Keratinocyte (primary cell): Measurements from ENCODE around the gene CORO1C. TPM values are rescaled to one million over a fixed set of nuclear protein-coding genes. Genes with fewer than 3 reads are reported as not detected.

Experiments
- DNase-seq: peaks from one replicate; pipeline ENCODE4 v3.0.0-alpha.2; 2011; ENCODE audit warnings: low read depth, missing footprints, low spot score
- FAIRE-seq: peaks from 2 replicates; lab custom pipeline; 2011; peaks lifted over from hg19 to GRCh38; lab: Jason Lieb, UNC
- H2AFZ ChIP-seq: 2 replicates; pipeline ENCODE4 v1.6.0; 2012; ENCODE audit warnings: low read length, control low read depth, inconsistent platforms; ENCODE audit not compliant: control insufficient read depth
- H3K27ac ChIP-seq: 2 replicates; pipeline ENCODE4 v1.5.1; 2011; ENCODE audit warnings: low read length; ENCODE audit not compliant: control insufficient read depth, insufficient read depth
- H3K27me3 ChIP-seq: 3 replicates; pipeline ENCODE4 v1.6.0; 2011; ENCODE audit warnings: low read length; ENCODE audit not compliant: control insufficient read depth, insufficient read depth; ENCODE audit errors: extremely low read depth
- H3K36me3 ChIP-seq, 2 experiments: 2 replicates in 1 of 2; 3 replicates in 1 of 2; pipeline ENCODE4 v1.5.1; 2011; ENCODE audit warnings: low read length in 2 of 2, mild to moderate bottlenecking in 1 of 2; ENCODE audit not compliant: control insufficient read depth in 2 of 2, insufficient read depth in 2 of 2; ENCODE audit errors: extremely low read depth in 1 of 2
- H3K4me1 ChIP-seq: 3 replicates; pipeline ENCODE4 v1.5.1; 2011; ENCODE audit warnings: low read length; ENCODE audit not compliant: control insufficient read depth, insufficient read depth; ENCODE audit errors: extremely low read depth
- H3K4me2 ChIP-seq: 3 replicates; pipeline ENCODE4 v1.6.0; 2011; ENCODE audit warnings: low read depth, low read length; ENCODE audit not compliant: control insufficient read depth, insufficient read depth; ENCODE audit errors: extremely low read depth
- H3K4me3 ChIP-seq, 3 experiments: fragments of 200-600 bp in 1 of 3; sonication (generic) in 1 of 3; 2 replicates in 2 of 3; 3 replicates in 1 of 3; pipeline ENCODE4 v1.5.1; 2011 to 2016; ENCODE audit warnings: low read length in 3 of 3, mild to moderate bottlenecking in 3 of 3, control low read depth in 2 of 3, inconsistent platforms in 1 of 3, low read depth in 1 of 3, mixed read lengths in 1 of 3, mixed run types in 1 of 3, moderate library complexity in 1 of 3; ENCODE audit not compliant: control insufficient read depth in 2 of 3, insufficient read depth in 2 of 3; ENCODE audit errors: extremely low read depth in 1 of 3
- H3K79me2 ChIP-seq: 2 replicates; pipeline ENCODE4 v1.6.0; 2012; ENCODE audit warnings: low read length; ENCODE audit not compliant: control insufficient read depth, insufficient read depth
- H3K9ac ChIP-seq: 3 replicates; pipeline ENCODE4 v1.6.0; 2011; ENCODE audit warnings: low read length; ENCODE audit not compliant: control insufficient read depth, insufficient read depth; ENCODE audit errors: extremely low read depth
- H3K9me1 ChIP-seq: 3 replicates; pipeline ENCODE4 v1.6.0; 2011; ENCODE audit warnings: low read length; ENCODE audit not compliant: control insufficient read depth, insufficient read depth; ENCODE audit errors: extremely low read depth
- H3K9me3 ChIP-seq: 2 replicates; pipeline ENCODE4 v1.5.1; 2012; ENCODE audit warnings: low read depth, low read length; ENCODE audit not compliant: control insufficient read depth
- H4K20me1 ChIP-seq: 3 replicates; pipeline ENCODE4 v1.6.0; 2011; ENCODE audit warnings: low read length; ENCODE audit not compliant: control insufficient read depth, insufficient read depth; ENCODE audit errors: extremely low read depth
- EZH2 ChIP-seq: IDR thresholded peaks from one replicate; pipeline ENCODE4 v1.6.1; 2012; ENCODE audit warnings: inconsistent platforms, mild to moderate bottlenecking, low read length, moderate library complexity
- dilution Hi-C: fragments of 300-500 bp; cut with MboI; formaldehyde crosslinking; loops from one replicate; pipeline ENCODE4 v1.7.0; 2020; ENCODE audit warnings: low sequenced_read_pairs; ENCODE audit not compliant: extremely low pct_ligation_motif_present
- polyA plus RNA-seq, 5 experiments: library from polyadenylated mRNA; depleted of rRNA in 3 of 5; stranded (reverse) in 3 of 5; stranded (forward) in 1 of 5; unstranded in 1 of 5; fragments of >200 nt; gene quantifications; 1 replicate in 1 of 5; 2 replicates in 3 of 5; 3 replicates in 1 of 5; pipeline versions ENCODE4 v1.2.1 to v1.2.3, GENCODE V29; 2011 to 2012; ENCODE audit warnings: missing spikeins in 2 of 5, low read depth in 1 of 5, low replicate concordance in 1 of 5
- TF ChIP-seq, protein P1 (sequence below), 3 experiments: IDR thresholded peaks in 1 of 3; conservative IDR thresholded peaks in 1 of 3; optimal IDR thresholded peaks in 1 of 3; 2 replicates in 2 of 3; 3 replicates in 1 of 3; pipeline versions ENCODE3 to v1.5.1; 2011; ENCODE audit warnings: low read length in 3 of 3, mild to moderate bottlenecking in 3 of 3, moderate library complexity in 2 of 3, control low read depth in 1 of 3, inconsistent platforms in 1 of 3; ENCODE audit not compliant: insufficient read depth in 2 of 3; ENCODE audit errors: extremely low read depth in 1 of 3

Gene CORO1C
- polyA plus RNA-seq, 1 donor (not counting 4 experiments of a cell fraction or from before 2014, with no cell fraction given) = 283 TPM

DNA sequence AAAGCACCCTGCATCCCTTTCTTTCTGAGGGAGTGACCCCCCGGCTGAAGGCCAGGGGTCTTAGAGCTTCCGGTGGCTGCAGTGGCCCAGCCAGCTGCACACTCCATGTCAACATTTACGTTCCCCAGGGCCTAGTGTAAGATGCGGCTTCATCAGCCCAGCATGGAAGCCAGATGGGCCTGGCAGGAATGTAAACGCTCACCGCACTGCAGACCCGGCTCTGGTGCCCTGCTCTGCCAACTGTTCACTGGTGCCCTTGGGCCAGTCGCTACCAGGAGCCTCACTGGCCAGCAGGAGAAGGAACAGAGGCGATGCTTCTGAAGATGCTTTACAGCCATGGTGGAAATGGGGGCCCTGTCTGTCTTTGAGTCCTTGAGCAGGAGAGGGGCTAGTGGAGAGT is 124.8 kb downstream of the CORO1C start:
- dilution Hi-C loops = no loop called here
- H3K4me3 ChIP-seq = no peak overlapping the region
- H3K27me3 ChIP-seq = peaks cover 10% of the 10 kb centered on the region
- H3K9me3 ChIP-seq = no peaks in the 10 kb centered on the region
- H3K4me2 ChIP-seq = no peak overlapping the region
- no peaks in the 10 kb centered on the region for H3K9me1 ChIP-seq
- no peaks in the 10 kb centered on the region for H3K79me2 ChIP-seq
- TF ChIP-seq, protein P1, sequence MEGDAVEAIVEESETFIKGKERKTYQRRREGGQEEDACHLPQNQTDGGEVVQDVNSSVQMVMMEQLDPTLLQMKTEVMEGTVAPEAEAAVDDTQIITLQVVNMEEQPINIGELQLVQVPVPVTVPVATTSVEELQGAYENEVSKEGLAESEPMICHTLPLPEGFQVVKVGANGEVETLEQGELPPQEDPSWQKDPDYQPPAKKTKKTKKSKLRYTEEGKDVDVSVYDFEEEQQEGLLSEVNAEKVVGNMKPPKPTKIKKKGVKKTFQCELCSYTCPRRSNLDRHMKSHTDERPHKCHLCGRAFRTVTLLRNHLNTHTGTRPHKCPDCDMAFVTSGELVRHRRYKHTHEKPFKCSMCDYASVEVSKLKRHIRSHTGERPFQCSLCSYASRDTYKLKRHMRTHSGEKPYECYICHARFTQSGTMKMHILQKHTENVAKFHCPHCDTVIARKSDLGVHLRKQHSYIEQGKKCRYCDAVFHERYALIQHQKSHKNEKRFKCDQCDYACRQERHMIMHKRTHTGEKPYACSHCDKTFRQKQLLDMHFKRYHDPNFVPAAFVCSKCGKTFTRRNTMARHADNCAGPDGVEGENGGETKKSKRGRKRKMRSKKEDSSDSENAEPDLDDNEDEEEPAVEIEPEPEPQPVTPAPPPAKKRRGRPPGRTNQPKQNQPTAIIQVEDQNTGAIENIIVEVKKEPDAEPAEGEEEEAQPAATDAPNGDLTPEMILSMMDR (optimal IDR thresholded peaks at IDR 0.05 in 1 of 3, IDR thresholded peaks at IDR 0.05 in 1 of 3, conservative IDR thresholded peaks at IDR 0.05 in 1 of 3; ENCODE audit: extremely low read depth in 1 of 3, insufficient read depth in 2 of 3, low read length in 3 of 3) = no peak
- no peak for TF ChIP-seq EZH2
- H4K20me1 ChIP-seq = no peaks in the 10 kb centered on the region
- no peak overlapping the region for H2AFZ ChIP-seq
- no peak for FAIRE-seq
- no peak overlapping the region for H3K27ac ChIP-seq
- no peak overlapping the region for H3K9ac ChIP-seq
- H3K4me1 ChIP-seq = no peaks in the 10 kb centered on the region
- DNase-seq = no peak
- H3K36me3 ChIP-seq = no peaks in the 10 kb centered on the region

DNA sequence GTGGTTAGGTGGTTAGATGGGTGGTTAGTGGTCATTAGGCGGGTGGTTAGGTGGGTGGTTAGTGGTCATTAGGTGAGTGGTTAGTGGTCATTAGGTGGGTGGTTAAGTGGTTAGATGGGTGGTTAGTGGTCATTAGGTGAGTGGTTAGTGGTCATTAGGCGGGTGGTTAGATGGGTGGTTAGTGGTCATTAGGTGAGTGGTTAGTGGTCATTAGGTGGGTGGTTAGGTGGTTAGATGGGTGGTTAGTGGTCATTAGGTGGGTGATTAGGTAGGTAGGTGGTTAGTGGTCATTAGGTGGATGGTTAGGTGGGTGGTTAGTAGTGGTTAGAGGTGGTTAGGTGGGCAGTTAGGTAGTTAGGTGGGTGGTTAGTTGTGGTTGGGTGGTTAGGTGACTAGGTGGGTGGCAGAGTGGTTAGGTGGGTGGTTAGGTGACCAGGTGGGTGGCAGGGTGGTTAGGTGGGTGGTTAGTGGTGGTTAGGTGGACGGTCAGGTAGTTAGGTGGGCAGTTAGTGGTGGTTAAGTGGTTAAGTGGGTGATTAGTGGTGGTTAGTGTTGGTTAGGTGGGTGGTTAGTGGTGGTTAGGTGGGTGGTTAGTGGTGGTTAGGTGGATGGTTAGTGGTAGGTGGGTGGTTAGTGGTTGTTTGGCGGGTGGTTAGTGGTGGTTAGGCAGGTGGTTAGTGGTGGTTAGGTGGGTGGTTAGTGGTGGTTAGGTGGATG is 125.5 kb downstream of the CORO1C start:
- DNase-seq (no peak), FAIRE-seq (no peak)
- Histone ChIP-seq H3K27me3 (peaks cover 10% of the 10 kb centered on the region), H3K4me2 (no peak overlapping the region), H3K36me3 (no peaks in the 10 kb centered on the region), H3K9me3 (no peaks in the 10 kb centered on the region), H3K4me3 (no peak overlapping the region), H3K9ac (no peak overlapping the region), H2AFZ (no peak overlapping the region), H3K4me1 (no peaks in the 10 kb centered on the region), H4K20me1 (no peaks in the 10 kb centered on the region), H3K27ac (no peak overlapping the region), H3K9me1 (no peaks in the 10 kb centered on the region), H3K79me2 (no peaks in the 10 kb centered on the region)
- dilution Hi-C loops = no loop called here
- TF ChIP-seq, protein P1 (optimal IDR thresholded peaks at IDR 0.05 in 1 of 3, IDR thresholded peaks at IDR 0.05 in 1 of 3, conservative IDR thresholded peaks at IDR 0.05 in 1 of 3; ENCODE audit: extremely low read depth in 1 of 3, insufficient read depth in 2 of 3, low read length in 3 of 3) = no peak
- TF ChIP-seq EZH2 = no peak
